ENCODE data around the gene SHMT1. TPM values are rescaled to one million over a fixed set of nuclear protein-coding genes. Genes with fewer than 3 reads are reported as not detected.
"Not testable (repeated sequence)": the region's sequence is repeated elsewhere in the genome, so short reads cannot be mapped to it uniquely, and the experiment has no call there.

The SHMT1 gene
- total RNA-seq, 2 donors from 2014 or later: 31.6 to 43.0 TPM

GRCh38 chr17:18374216-18374615 is 10.9 kb upstream of the SHMT1 start:
- TF ChIP-seq POLR2AphosphoS5 (IDR thresholded peaks at IDR 0.05) (no peak), POLR2A (IDR thresholded peaks at IDR 0.05) (no peak)
- TF ChIP-seq, protein P1, sequence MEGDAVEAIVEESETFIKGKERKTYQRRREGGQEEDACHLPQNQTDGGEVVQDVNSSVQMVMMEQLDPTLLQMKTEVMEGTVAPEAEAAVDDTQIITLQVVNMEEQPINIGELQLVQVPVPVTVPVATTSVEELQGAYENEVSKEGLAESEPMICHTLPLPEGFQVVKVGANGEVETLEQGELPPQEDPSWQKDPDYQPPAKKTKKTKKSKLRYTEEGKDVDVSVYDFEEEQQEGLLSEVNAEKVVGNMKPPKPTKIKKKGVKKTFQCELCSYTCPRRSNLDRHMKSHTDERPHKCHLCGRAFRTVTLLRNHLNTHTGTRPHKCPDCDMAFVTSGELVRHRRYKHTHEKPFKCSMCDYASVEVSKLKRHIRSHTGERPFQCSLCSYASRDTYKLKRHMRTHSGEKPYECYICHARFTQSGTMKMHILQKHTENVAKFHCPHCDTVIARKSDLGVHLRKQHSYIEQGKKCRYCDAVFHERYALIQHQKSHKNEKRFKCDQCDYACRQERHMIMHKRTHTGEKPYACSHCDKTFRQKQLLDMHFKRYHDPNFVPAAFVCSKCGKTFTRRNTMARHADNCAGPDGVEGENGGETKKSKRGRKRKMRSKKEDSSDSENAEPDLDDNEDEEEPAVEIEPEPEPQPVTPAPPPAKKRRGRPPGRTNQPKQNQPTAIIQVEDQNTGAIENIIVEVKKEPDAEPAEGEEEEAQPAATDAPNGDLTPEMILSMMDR (IDR thresholded peaks at IDR 0.05): no peak
- Histone ChIP-seq H3K27ac (no peak overlapping the region), H3K36me3 (no peaks in the 10 kb centered on the region), H3K4me1 (replicated peaks) (no peaks in the 10 kb centered on the region), H3K9me3 (no peaks in the 10 kb centered on the region), H3K4me3 (no peak overlapping the region), H3K27me3 (replicated peaks; ENCODE audit: insufficient read depth) (no peaks in the 10 kb centered on the region)
- WGBS: 90% methylated on average over 7 of the region's 7 CpGs
- intact Hi-C loops (cut with DNase I): no loop called here
- no peak for DNase-seq (ENCODE audit: low spot score)

- H3K27me3 ChIP-seq (replicated peaks; ENCODE audit: insufficient read depth); H3K4me1 ChIP-seq (replicated peaks); H3K4me3 ChIP-seq; H3K36me3 ChIP-seq; intact Hi-C loops (cut with DNase I); DNase-seq (ENCODE audit: low spot score); H3K9me3 ChIP-seq; H3K27ac ChIP-seq: not testable (repeated sequence)
- 85% methylated on average over 6 of the region's 6 CpGs for WGBS
Measured at GRCh38 chr17:18373181-18373580, 9.8 kb upstream of the SHMT1 start.

DNA sequence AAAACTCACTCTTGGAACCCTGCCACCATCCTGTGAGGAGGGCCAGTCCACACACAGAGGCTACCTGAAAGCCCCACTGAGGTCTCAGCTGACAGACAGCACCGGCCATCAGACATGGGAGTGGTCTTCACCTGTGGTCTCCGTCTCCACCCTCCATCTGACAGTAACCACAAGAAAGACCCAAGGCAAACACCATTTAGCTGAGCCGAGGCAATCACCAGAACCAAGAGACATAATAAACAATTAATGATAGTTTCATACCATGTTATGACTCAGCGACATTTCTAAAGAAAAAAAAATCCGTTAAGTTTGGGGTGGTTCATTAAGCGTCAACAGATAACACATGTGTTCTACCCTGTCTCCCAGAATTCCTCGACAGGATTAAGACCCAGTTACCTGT is 8.1 kb upstream of the SHMT1 start:
- Histone ChIP-seq H3K36me3 (no peaks in the 10 kb centered on the region), H3K4me1 (replicated peaks) (no peaks in the 10 kb centered on the region), H3K27ac (no peak overlapping the region), H3K9me3 (no peaks in the 10 kb centered on the region), H3K4me3 (no peak overlapping the region), H3K27me3 (replicated peaks; ENCODE audit: insufficient read depth) (no peaks in the 10 kb centered on the region)
- 63% methylated on average over 7 of the region's 7 CpGs for WGBS
- intact Hi-C loops (cut with DNase I): no loop called here
- no peak for DNase-seq (ENCODE audit: low spot score)
- TF ChIP-seq, protein P1 (IDR thresholded peaks at IDR 0.05): no peak
- TF ChIP-seq POLR2A (IDR thresholded peaks at IDR 0.05) (no peak), POLR2AphosphoS5 (IDR thresholded peaks at IDR 0.05) (no peak)

- no peak overlapping the region for H3K4me3 ChIP-seq
- H3K36me3 ChIP-seq: no peaks in the 10 kb centered on the region
- intact Hi-C loops (cut with DNase I): no loop called here
- no peak overlapping the region for H3K27ac ChIP-seq
- no peak for DNase-seq (ENCODE audit: low spot score)
- H3K27me3 ChIP-seq (replicated peaks; ENCODE audit: insufficient read depth): no peaks in the 10 kb centered on the region
- no peaks in the 10 kb centered on the region for H3K9me3 ChIP-seq
- no peaks in the 10 kb centered on the region for H3K4me1 ChIP-seq (replicated peaks)
- WGBS: 79% methylated on average over 5 of the region's 5 CpGs
- TF ChIP-seq POLR2A (IDR thresholded peaks at IDR 0.05): no peak
- no peak for TF ChIP-seq POLR2AphosphoS5 (IDR thresholded peaks at IDR 0.05)
- TF ChIP-seq, protein P1 (IDR thresholded peaks at IDR 0.05): no peak
Measured at GRCh38 chr17:18370761-18371160, 7.4 kb upstream of the SHMT1 start.

DNA sequence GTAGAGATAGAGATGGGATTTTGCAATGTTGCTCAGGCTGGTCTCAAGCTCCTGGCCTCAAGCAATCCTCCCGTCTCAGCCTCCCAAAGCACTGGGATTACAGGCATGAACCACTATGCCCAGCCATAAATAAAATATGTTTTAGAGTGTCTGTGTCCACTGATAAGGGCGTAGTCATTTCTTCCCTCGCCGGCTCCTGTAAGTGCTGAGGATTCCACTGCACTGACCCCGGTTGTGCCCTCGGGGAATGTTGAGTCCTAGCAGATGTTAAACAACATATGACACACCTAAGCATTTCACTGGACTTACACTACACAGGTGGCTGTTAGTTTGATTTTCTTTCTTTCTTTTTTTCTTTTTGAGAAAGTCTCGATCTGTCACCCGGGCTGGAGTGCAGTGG is 5.6 kb upstream of the SHMT1 start:
- H3K27ac ChIP-seq: no peak overlapping the region
- no peak for TF ChIP-seq POLR2AphosphoS5 (IDR thresholded peaks at IDR 0.05)
- no peak for TF ChIP-seq POLR2A (IDR thresholded peaks at IDR 0.05)
- TF ChIP-seq, protein P1 (IDR thresholded peaks at IDR 0.05): no peak
- DNase-seq (ENCODE audit: low spot score): no peak
- intact Hi-C loops (cut with DNase I): no loop called here
- no peaks in the 10 kb centered on the region for H3K9me3 ChIP-seq
- no peaks in the 10 kb centered on the region for H3K36me3 ChIP-seq
- WGBS: 78% methylated on average over 8 of the region's 8 CpGs
- no peaks in the 10 kb centered on the region for H3K27me3 ChIP-seq (replicated peaks; ENCODE audit: insufficient read depth)
- H3K4me3 ChIP-seq: no peak overlapping the region
- no peaks in the 10 kb centered on the region for H3K4me1 ChIP-seq (replicated peaks)
